Heart right ventricle (tissue), 16 donors: ENCODE results near the gene SMIM33. TPM values are rescaled to one million over a fixed set of nuclear protein-coding genes. Genes with fewer than 3 reads are reported as not detected.
"Not testable (repeated sequence)": the region's sequence is repeated elsewhere in the genome, so short reads cannot be mapped to it uniquely, and the experiment has no call there.

Experiments used
- ATAC-seq, 8 donors: fragments of 200-7000 bp; cut with Tn5 transposase; one replicate each; pipeline ENCODE4 v1.9.1; 2020; ENCODE audit warnings: mild to moderate bottlenecking in 8 of 8, moderate library complexity in 8 of 8, moderate number of reproducible peaks in 1 of 8
- DNase-seq, 2 donors: peaks; one replicate each; pipeline ENCODE4 v3.0.0-alpha.2; 2020
- H3K27ac ChIP-seq, 10 donors: fragments of 200-600 bp; sonication (generic) in 2 of 10; one replicate each; pipeline versions ENCODE4 v1.5.0 to v1.8.0; 2020 to 2022; ENCODE audit warnings: mild to moderate bottlenecking in 3 of 10
- H3K27me3 ChIP-seq, 7 donors: fragments of 200-600 bp; one replicate each; pipeline ENCODE4 v1.8.0; 2021 to 2022; ENCODE audit warnings: mild to moderate bottlenecking in 2 of 7
- H3K36me3 ChIP-seq, 9 donors: fragments of 200-600 bp; sonication (generic) in 1 of 9; one replicate each; pipeline versions ENCODE4 v1.5.0 to v1.8.0; 2020 to 2022; ENCODE audit warnings: mild to moderate bottlenecking in 2 of 9
- H3K4me1 ChIP-seq, 9 donors: fragments of 200-600 bp; sonication (generic) in 1 of 9; one replicate each; pipeline versions ENCODE4 v1.5.0 to v1.8.0; 2020 to 2022; ENCODE audit warnings: mild to moderate bottlenecking in 4 of 9
- H3K4me3 ChIP-seq, 10 donors: fragments of 200-600 bp; sonication (generic) in 2 of 10; one replicate each; pipeline versions ENCODE4 v1.5.0 to v1.8.0; 2020 to 2022; ENCODE audit warnings: mild to moderate bottlenecking in 7 of 10, moderate library complexity in 2 of 10
- H3K9me3 ChIP-seq, 11 donors: fragments of 200-600 bp in 10 of 11; sonication (generic) in 2 of 11; one replicate each; pipeline versions ENCODE4 v1.5.0 to v1.8.0; 2013 to 2022; ENCODE audit warnings: mild to moderate bottlenecking in 2 of 11, control low read depth in 1 of 11, moderate library complexity in 1 of 11
- CTCF ChIP-seq, 9 donors: fragments of 200-600 bp; sonication (generic) in 2 of 9; IDR thresholded peaks; one replicate each; pipeline versions ENCODE4 v1.5.0 to v1.8.0; 2021 to 2022; ENCODE audit warnings: antibody characterized with exemption in 9 of 9, mild to moderate bottlenecking in 5 of 9, moderate library complexity in 1 of 9
- WGBS, 2 donors: extraction: QIAGEN DNeasy Blood & Tissue Kit; methylation state at CpG; one replicate each; pipeline ENCODE4 v1.1.7; 2013; ENCODE audit warnings: inconsistent platforms in 1 of 2; 5-methylcytosine and 5-hydroxymethylcytosine counted together
- intact Hi-C, 10 donors: fragments of 100-400 bp; cut with DNase I; formaldehyde crosslinking; loops; one replicate each; pipeline versions ENCODE4 v1.11.1 to v1.14.2; 2022
- polyA plus RNA-seq, 2 donors: library from polyadenylated mRNA; stranded (reverse); fragments of 200-250 nt; gene quantifications; one replicate each; pipeline ENCODE4 v1.2.3, GENCODE V29; 2013
- total RNA-seq, 10 donors: library from RNA; stranded (reverse); fragmentation: NEBNext Ultra II Directional in 3 of 10; extraction: Animal tissue kit (Norgen Biotek cat#: 25700) in 3 of 10; gene quantifications; one replicate each; pipeline versions ENCODE4 v1.2.1 to v1.2.4, GENCODE V29; 2021 to 2023
- donor health status: Arrhythmogenic right ventricular cardiomyopathy.
- donor health status: ischemic (EF 13 %, LVEDD 7.1; RV severe dilation, severe dysfunction).
- donor health status: healthy with polysubstance abuse.
- donor health status: DM: no; HTN: yes; CAD: no.
- donor health status: DM: no; HTN: no; CAD: no.
- donor health status: ischemic (EF 25% LVEDD 6.9; RV normal size, moderate dysfunction).
- donor health status: ischemic (EF 25% LVEDD 5.7; RV mildly dilated, moderate dysfunction).
- donor health status: healthy.
- donor health status: DM: yes; HTN: yes; CAD: no.
- donor health status: Ischemic cardiomyopathy.
- donor health status: ischemic (EF 35%, LVEDD 5.7; RV mildly dilated, moderate dysfunction).
- donor health status: nonischemic (EF 11% LVEDD 7.7; RV severe dilation, severe dysfunction).
- donor health status: DM: yes; HTN: yes; CAD: no.
- donor health status: PGD.
- donor health status: ischemic (EF 29% LVEDD 5.4; RV normal size, mild dysfunction).
- donor health status: nonischemic (EF 23%, LVEDD 6.1; RV moderate dilation, normal function).

Gene SMIM33
- total and polyA plus RNA-seq, 12 donors, result not detected

- DNase-seq (peak; percentile 94 to 95), ATAC-seq (peak; percentile 98 to 99 (median 99))
- WGBS, 2 donors, result 3% methylated on average over 49 of the region's 49 CpGs
- intact Hi-C loops, result loop anchor here in 1 of 10 donors (5.0 kb wide), 1 partner anchor 43 kb away; the partner anchor contains the start of gene STING1
- H3K4me3 ChIP-seq, result peak within 1 kb of the TSS; percentile 47 to 95 (median 78)
- no peaks in the 10 kb centered on the region for H3K9me3 ChIP-seq
- H3K4me1 ChIP-seq, result peaks cover 0 to 22% (median 12%) of the 10 kb centered on the region in 9 donors
- no peaks in the 10 kb centered on the region for H3K27me3 ChIP-seq
- TF ChIP-seq CTCF (IDR thresholded peaks at IDR 0.05), result no peak
- H3K36me3 ChIP-seq, result peaks cover 0 to 32% (median 9%) of the 10 kb centered on the region in 9 donors
- peak within 1 kb of the TSS; percentile 85 to 98 (median 92) for H3K27ac ChIP-seq
Measured at GRCh38 chr5:139439013-139439903, 31.5 kb upstream of the SMIM33 start, which contains the start of gene DNAJC18. DNAJC18 (minus strand) TSS chr5:139439525; CDS start chr5:139439445, 80 bp downstream.

DNA sequence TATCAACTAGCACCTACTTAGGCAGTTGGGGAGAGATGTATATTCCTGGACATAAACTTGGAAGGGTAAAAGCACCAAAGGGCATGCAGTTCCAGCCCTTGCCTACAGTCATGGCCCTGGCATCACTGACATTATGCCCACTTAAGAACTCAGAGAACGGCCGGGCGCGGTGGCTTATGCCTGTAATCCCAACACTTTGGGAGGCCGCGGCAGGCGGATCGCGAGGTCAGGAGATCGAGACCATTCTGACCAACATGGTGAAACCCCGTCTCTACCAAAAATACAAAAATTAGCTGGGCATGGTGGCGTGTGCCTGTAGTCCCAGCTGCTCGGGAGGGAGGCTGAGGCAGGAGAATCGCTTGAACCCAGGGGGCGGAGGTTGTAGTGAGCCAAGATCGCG lies 30.4 kb upstream of the SMIM33 start:
- peak overlapping the region in 2 of 10 donors; percentile 97 for H3K27ac ChIP-seq
- H3K4me3 ChIP-seq, intact Hi-C loops, DNase-seq, H3K9me3 ChIP-seq, ATAC-seq, H3K27me3 ChIP-seq: not testable (repeated sequence)
- H3K4me1 ChIP-seq, result peaks cover 0 to 22% (median 12%) of the 10 kb centered on the region in 9 donors
- 96 to 97% methylated on average over 17 of the region's 17 CpGs for WGBS, 2 donors
- H3K36me3 ChIP-seq, result peaks cover 0 to 21% (median 0%) of the 10 kb centered on the region in 9 donors

- H3K4me1 ChIP-seq, result peaks cover 0 to 25% (median 10%) of the 10 kb centered on the region in 9 donors
- H3K27ac ChIP-seq, result no peak overlapping the region
- no peak overlapping the region for H3K4me3 ChIP-seq
- intact Hi-C loops, result no loop called here
- H3K36me3 ChIP-seq, result peaks cover 0 to 19% (median 0%) of the 10 kb centered on the region in 9 donors
- DNase-seq (no peak), ATAC-seq (no peak)
- H3K9me3 ChIP-seq, result no peaks in the 10 kb centered on the region
- H3K27me3 ChIP-seq, result no peaks in the 10 kb centered on the region
- WGBS, 2 donors, result 67 to 81% methylated on average over 4 of the region's 4 CpGs
- no peak for TF ChIP-seq CTCF (IDR thresholded peaks at IDR 0.05)
Measured at GRCh38 chr5:139443831-139444453, 26.9 kb upstream of the SMIM33 start.

GRCh38 chr5:139445325-139446170 lies 25.3 kb upstream of the SMIM33 start:
- Histone ChIP-seq H3K4me3 (no peak overlapping the region), H3K4me1 (peaks cover 0 to 18% (median 6%) of the 10 kb centered on the region in 9 donors), H3K27me3 (no peaks in the 10 kb centered on the region), H3K36me3 (peaks cover 0 to 35% (median 0%) of the 10 kb centered on the region in 9 donors), H3K9me3 (no peaks in the 10 kb centered on the region), H3K27ac (peak overlapping the region in 2 of 10 donors; percentile 3 to 25)
- WGBS, 2 donors, result 43 to 50% methylated on average over 7 of the region's 7 CpGs
- intact Hi-C loops, result no loop called here
- peak in 4 of 8 donors; percentile 18 to 54 (median 37) for ATAC-seq
- no peak for TF ChIP-seq CTCF (IDR thresholded peaks at IDR 0.05)
- DNase-seq, result no peak
